ENCODE results near the gene DDX49.

DNA sequence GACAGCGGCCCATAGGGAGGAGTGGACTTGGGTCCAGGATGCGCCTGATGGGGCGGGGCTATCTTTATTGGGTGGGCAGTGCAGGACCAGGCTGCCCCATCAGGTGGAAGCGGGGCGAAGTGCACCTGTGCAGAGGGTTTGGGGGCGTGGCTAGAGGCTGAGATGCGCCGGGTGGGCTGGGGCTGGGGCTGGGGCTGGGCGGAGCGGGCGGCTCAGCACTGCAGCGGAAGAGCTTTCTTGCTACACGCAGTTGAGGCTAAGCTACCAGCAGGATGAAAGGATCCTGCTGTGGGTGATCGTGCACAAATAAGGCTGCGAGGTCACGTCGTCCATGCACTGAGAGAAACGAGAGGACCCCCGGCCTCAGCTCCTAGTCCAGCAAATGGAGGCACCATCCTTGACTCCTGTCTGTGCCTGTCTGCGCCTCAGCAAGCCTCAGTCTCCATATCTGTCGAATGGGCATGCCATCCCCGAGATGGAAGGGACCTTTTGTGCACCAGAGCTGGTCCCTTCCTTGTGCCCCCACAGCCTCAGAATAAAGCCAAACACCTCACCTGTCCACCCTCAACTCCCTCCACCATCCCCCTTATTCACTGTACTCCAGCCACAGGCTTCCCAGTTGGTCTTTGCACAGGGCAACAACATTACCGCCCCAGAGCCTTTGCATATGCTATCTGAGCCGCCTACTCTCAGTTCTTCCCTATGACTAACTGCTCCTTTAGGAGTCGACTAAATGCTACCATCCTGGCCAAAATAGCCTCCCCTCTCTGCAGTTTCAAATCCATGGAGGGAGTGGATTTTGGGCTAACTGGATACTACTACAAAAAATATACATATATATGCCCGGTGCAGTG, 42.5 kb downstream of the DDX49 start:
- TF ChIP-seq, protein P1, sequence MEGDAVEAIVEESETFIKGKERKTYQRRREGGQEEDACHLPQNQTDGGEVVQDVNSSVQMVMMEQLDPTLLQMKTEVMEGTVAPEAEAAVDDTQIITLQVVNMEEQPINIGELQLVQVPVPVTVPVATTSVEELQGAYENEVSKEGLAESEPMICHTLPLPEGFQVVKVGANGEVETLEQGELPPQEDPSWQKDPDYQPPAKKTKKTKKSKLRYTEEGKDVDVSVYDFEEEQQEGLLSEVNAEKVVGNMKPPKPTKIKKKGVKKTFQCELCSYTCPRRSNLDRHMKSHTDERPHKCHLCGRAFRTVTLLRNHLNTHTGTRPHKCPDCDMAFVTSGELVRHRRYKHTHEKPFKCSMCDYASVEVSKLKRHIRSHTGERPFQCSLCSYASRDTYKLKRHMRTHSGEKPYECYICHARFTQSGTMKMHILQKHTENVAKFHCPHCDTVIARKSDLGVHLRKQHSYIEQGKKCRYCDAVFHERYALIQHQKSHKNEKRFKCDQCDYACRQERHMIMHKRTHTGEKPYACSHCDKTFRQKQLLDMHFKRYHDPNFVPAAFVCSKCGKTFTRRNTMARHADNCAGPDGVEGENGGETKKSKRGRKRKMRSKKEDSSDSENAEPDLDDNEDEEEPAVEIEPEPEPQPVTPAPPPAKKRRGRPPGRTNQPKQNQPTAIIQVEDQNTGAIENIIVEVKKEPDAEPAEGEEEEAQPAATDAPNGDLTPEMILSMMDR (IDR thresholded peaks at IDR 0.05), result no peak
- TF ChIP-seq NR3C1 (CRISPR knock-in tag; conservative IDR thresholded peaks at IDR 0.05; ENCODE audit: low read depth), result no peak

Data from WTC11 (cell line).